Transverse colon (tissue), 4 donors: ENCODE results near the gene SAMM50. TPM values are rescaled to one million over a fixed set of nuclear protein-coding genes. Genes with fewer than 3 reads are reported as not detected.

Experiments
- DNase-seq: peaks from one replicate; pipeline ENCODE4 v3.0.0-alpha.2; 2019
- H3K27ac ChIP-seq, 4 donors: fragments of 200-600 bp; sonication (generic); 2 replicates each; pipeline ENCODE4 v1.5.1; 2016 to 2018; ENCODE audit warnings: inconsistent platforms in 4 of 4
- H3K27me3 ChIP-seq: fragments of 200-600 bp; sonication (generic); 2 replicates; pipeline ENCODE4 v1.5.1; 2017; ENCODE audit warnings: inconsistent platforms
- H3K36me3 ChIP-seq, 4 donors: fragments of 200-600 bp; sonication (generic); 2 replicates each; pipeline ENCODE4 v1.5.1; 2017 to 2019; ENCODE audit warnings: inconsistent platforms in 4 of 4
- H3K4me1 ChIP-seq, 4 donors: fragments of 200-600 bp; sonication (generic); 2 replicates each; pipeline ENCODE4 v1.5.1; 2017 to 2020; ENCODE audit warnings: inconsistent platforms in 4 of 4
- H3K4me3 ChIP-seq, 4 donors: fragments of 200-600 bp; sonication (generic); 1 replicate in 1 of 4; 2 replicates in 3 of 4; pipeline versions ENCODE4 v1.5.1 to v1.6.1; 2017 to 2019; ENCODE audit warnings: inconsistent platforms in 4 of 4
- H3K9me3 ChIP-seq, 2 donors: fragments of 200-600 bp; sonication (generic); 2 replicates each; pipeline ENCODE4 v1.5.1; 2017 to 2019; ENCODE audit warnings: inconsistent platforms in 2 of 2
- CTCF ChIP-seq, 5 experiments: fragments of 200-600 bp in 3 of 5; fragments of 450-650 bp in 2 of 5; sonication (generic) in 3 of 5; IDR thresholded peaks; 1 replicate in 2 of 5; 2 replicates in 3 of 5; pipeline ENCODE4 v1.5.1; 2016 to 2017; ENCODE audit warnings: antibody characterized with exemption in 5 of 5, inconsistent platforms in 3 of 5, mild to moderate bottlenecking in 2 of 5, moderate library complexity in 1 of 5
- EP300 ChIP-seq: sonication (generic); formaldehyde crosslinking; IDR thresholded peaks from one replicate; pipeline ENCODE4 v1.6.1; 2017; ENCODE audit warnings: antibody characterized with exemption, low read depth
- POLR2A ChIP-seq: fragments of 450-650 bp; IDR thresholded peaks from one replicate; pipeline ENCODE4 v1.6.1; 2016; ENCODE audit warnings: antibody characterized with exemption, mild to moderate bottlenecking, moderate library complexity
- POLR2AphosphoS5 ChIP-seq, 3 donors: sonication (generic); formaldehyde crosslinking; IDR thresholded peaks; one replicate each; pipeline ENCODE4 v1.6.1; 2016; ENCODE audit warnings: antibody characterized with exemption in 3 of 3
- WGBS, 2 donors: methylation state at CpG; one replicate each; pipeline ENCODE4 v1.1.5; 2018; ENCODE audit warnings: low coverage in 1 of 2; 5-methylcytosine and 5-hydroxymethylcytosine counted together
- in situ Hi-C, 4 donors: fragments of 200-750 bp; cut with MboI; loops; one replicate each; pipeline versions ENCODE4 v1.15.0 to v1.15.1; 2017; ENCODE audit warnings: low sequenced_read_pairs in 3 of 4, low pct_ligation_motif_present in 1 of 4, low pct_unique_long_range_greater_than_20kb in 1 of 4
- intact Hi-C: fragments of 100-400 bp; cut with DNase I; formaldehyde crosslinking; loops from one replicate; pipeline ENCODE4 v1.15.1; 2023; ENCODE audit warnings: low total_unique reads
- total RNA-seq, 4 donors: library from RNA; depleted of rRNA; stranded (reverse); fragments of >200 nt; gene quantifications; one replicate each; pipeline ENCODE4 v1.1.0, GENCODE V29; 2016

Gene SAMM50
- total RNA-seq, 4 donors from 2014 or later, result 9.0 to 82.6 (median 33.3) TPM

GRCh38 chr22:44033287-44033686 is 78.0 kb downstream of the SAMM50 start:
- H3K27me3 ChIP-seq, result no peaks in the 10 kb centered on the region
- WGBS, 2 donors, result 80 to 83% methylated on average over 4 to 7 of the region's 7 CpGs
- intact Hi-C loops (no loop called here), in situ Hi-C loops (no loop called here)
- no peak overlapping the region for H3K4me3 ChIP-seq
- H3K36me3 ChIP-seq, result no peaks in the 10 kb centered on the region
- H3K9me3 ChIP-seq, result no peaks in the 10 kb centered on the region
- peaks cover 0 to 6% (median 4%) of the 10 kb centered on the region in 4 donors for H3K4me1 ChIP-seq
- no peak for TF ChIP-seq POLR2A
- TF ChIP-seq CTCF (IDR thresholded peaks at IDR 0.05), result no peak
- no peak for TF ChIP-seq EP300
- no peak for TF ChIP-seq POLR2AphosphoS5 (IDR thresholded peaks at IDR 0.05)
- no peak overlapping the region for H3K27ac ChIP-seq
- no peak for DNase-seq

- Histone ChIP-seq H3K27me3 (no peaks in the 10 kb centered on the region), H3K4me3 (no peak overlapping the region), H3K9me3 (no peaks in the 10 kb centered on the region), H3K4me1 (peaks cover 0 to 6% (median 4%) of the 10 kb centered on the region in 4 donors), H3K36me3 (no peaks in the 10 kb centered on the region), H3K27ac (no peak overlapping the region)
- intact Hi-C loops, result no loop called here
- DNase-seq, result no peak
- in situ Hi-C loops, result no loop called here
- TF ChIP-seq POLR2AphosphoS5 (IDR thresholded peaks at IDR 0.05) (no peak), CTCF (IDR thresholded peaks at IDR 0.05) (no peak), EP300 (no peak), POLR2A (no peak)
- 79 to 90% methylated on average over 5 to 8 of the region's 8 CpGs for WGBS, 2 donors
These were observed 78.5 kb downstream of the SAMM50 start for GRCh38 chr22:44033694-44034093.

- H3K27me3 ChIP-seq, result no peaks in the 10 kb centered on the region
- H3K9me3 ChIP-seq, result no peaks in the 10 kb centered on the region
- H3K4me3 ChIP-seq, result no peak overlapping the region
- in situ Hi-C loops (no loop called here), intact Hi-C loops (no loop called here)
- peaks cover 0 to 9% (median 4%) of the 10 kb centered on the region in 4 donors for H3K4me1 ChIP-seq
- peak overlapping the region; percentile 49 to 75 (median 63) for H3K27ac ChIP-seq
- WGBS, 2 donors, result 52 to 80% methylated on average over 1 to 9 of the region's 9 CpGs
- no peaks in the 10 kb centered on the region for H3K36me3 ChIP-seq
- DNase-seq, result peak; percentile 18
- peak in 2 of 3 donors; percentile 40 to 68 for TF ChIP-seq POLR2AphosphoS5 (IDR thresholded peaks at IDR 0.05)
- TF ChIP-seq EP300, result no peak
- TF ChIP-seq POLR2A, result no peak
- no peak for TF ChIP-seq CTCF (IDR thresholded peaks at IDR 0.05)
These were observed 82.5 kb downstream of the SAMM50 start for GRCh38 chr22:44037519-44038375.

GRCh38 chr22:44039566-44040171 is 84.4 kb downstream of the SAMM50 start:
- TF ChIP-seq CTCF (IDR thresholded peaks at IDR 0.05), result no peak
- H3K27me3 ChIP-seq, result no peaks in the 10 kb centered on the region
- H3K4me1 ChIP-seq, result peaks cover 0 to 9% (median 4%) of the 10 kb centered on the region in 4 donors
- intact Hi-C loops (no loop called here), in situ Hi-C loops (no loop called here)
- no peak for DNase-seq
- H3K4me3 ChIP-seq, result no peak overlapping the region
- H3K27ac ChIP-seq, result no peak overlapping the region
- 72 to 80% methylated on average over 7 to 8 of the region's 8 CpGs for WGBS, 2 donors
- no peaks in the 10 kb centered on the region for H3K9me3 ChIP-seq
- no peaks in the 10 kb centered on the region for H3K36me3 ChIP-seq
